ENCODE results near the gene SLC24A5. TPM values are rescaled to one million over a fixed set of nuclear protein-coding genes. Genes with fewer than 3 reads are reported as not detected.

SLC24A5 gene
- total RNA-seq, 1 experiment from 2014 or later = not detected

DNA sequence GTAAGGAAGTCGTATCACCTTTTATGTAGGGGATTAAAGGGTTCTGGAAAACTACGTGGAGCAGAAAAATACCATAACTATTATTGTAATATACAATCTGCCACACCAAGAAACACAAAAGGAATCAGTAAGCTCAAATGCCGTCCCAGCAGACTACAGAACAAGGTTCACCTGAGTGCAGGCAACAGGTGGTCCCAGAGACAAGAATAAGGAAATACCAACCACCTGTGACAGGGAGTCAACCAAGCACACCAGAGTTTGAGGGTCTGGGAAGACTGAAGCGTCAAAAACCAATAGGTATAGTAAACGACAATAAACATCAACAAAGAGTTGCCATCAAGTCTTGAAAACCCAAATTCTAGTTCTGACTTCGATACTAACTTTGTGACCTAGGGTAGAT, 12.1 kb downstream of the SLC24A5 start:
- no peaks in the 10 kb centered on the region for H3K4me1 Mint-ChIP-seq (ENCODE audit: low read depth, unreplicated experiment)
- H3K36me3 Mint-ChIP-seq (ENCODE audit: insufficient read depth, unreplicated experiment) = no peaks in the 10 kb centered on the region
- no TSS peak for BruUV-seq (replicated peaks)
- no peaks in the 10 kb centered on the region for H3K27me3 Mint-ChIP-seq (ENCODE audit: unreplicated experiment)
- TF ChIP-seq, protein P1, sequence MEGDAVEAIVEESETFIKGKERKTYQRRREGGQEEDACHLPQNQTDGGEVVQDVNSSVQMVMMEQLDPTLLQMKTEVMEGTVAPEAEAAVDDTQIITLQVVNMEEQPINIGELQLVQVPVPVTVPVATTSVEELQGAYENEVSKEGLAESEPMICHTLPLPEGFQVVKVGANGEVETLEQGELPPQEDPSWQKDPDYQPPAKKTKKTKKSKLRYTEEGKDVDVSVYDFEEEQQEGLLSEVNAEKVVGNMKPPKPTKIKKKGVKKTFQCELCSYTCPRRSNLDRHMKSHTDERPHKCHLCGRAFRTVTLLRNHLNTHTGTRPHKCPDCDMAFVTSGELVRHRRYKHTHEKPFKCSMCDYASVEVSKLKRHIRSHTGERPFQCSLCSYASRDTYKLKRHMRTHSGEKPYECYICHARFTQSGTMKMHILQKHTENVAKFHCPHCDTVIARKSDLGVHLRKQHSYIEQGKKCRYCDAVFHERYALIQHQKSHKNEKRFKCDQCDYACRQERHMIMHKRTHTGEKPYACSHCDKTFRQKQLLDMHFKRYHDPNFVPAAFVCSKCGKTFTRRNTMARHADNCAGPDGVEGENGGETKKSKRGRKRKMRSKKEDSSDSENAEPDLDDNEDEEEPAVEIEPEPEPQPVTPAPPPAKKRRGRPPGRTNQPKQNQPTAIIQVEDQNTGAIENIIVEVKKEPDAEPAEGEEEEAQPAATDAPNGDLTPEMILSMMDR (IDR thresholded peaks at IDR 0.05; ENCODE audit: unreplicated experiment) = no peak
- no peaks in the 10 kb centered on the region for H3K9me3 Mint-ChIP-seq (ENCODE audit: low read depth, unreplicated experiment)
- CTCF ChIA-PET = no interaction called here
- no peak overlapping the region for H3K4me3 Mint-ChIP-seq (ENCODE audit: low read depth, unreplicated experiment)
- H3K27ac Mint-ChIP-seq (ENCODE audit: unreplicated experiment) = no peak overlapping the region
- intact Hi-C loops (cut with micrococcal nuclease; ENCODE audit: unreplicated experiment) = no loop called here
- no peak for DNase-seq

DNA sequence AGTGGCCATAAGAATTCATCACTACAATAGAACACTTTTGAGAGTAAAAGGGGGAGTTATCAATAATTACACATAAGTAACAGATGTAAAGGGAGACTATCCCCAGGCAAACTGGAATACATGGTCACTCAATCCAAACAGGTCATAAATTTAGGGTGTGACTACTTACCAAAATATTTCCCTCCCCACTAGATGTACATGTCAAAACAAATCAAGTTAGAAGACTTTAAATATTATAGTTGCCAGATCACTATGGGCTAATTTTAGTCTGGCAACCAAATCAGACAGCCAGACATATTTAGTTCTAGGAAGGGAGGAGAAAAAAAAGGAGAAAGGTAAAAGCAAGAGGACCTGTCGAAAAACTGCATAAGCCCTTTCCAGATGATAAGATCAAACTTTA, 23.1 kb downstream of the SLC24A5 start:
- intact Hi-C loops (cut with micrococcal nuclease; ENCODE audit: unreplicated experiment) = no loop called here
- CTCF ChIA-PET = no interaction called here
- peaks cover 5% of the 10 kb centered on the region for H3K36me3 Mint-ChIP-seq (ENCODE audit: insufficient read depth, unreplicated experiment)
- no peak overlapping the region for H3K27ac Mint-ChIP-seq (ENCODE audit: unreplicated experiment)
- no peaks in the 10 kb centered on the region for H3K4me1 Mint-ChIP-seq (ENCODE audit: low read depth, unreplicated experiment)
- no peaks in the 10 kb centered on the region for H3K9me3 Mint-ChIP-seq (ENCODE audit: low read depth, unreplicated experiment)
- TF ChIP-seq, protein P1 (IDR thresholded peaks at IDR 0.05; ENCODE audit: unreplicated experiment) = no peak
- DNase-seq = no peak
- no TSS peak for BruUV-seq (replicated peaks)
- H3K4me3 Mint-ChIP-seq (ENCODE audit: low read depth, unreplicated experiment) = no peak overlapping the region
- no peaks in the 10 kb centered on the region for H3K27me3 Mint-ChIP-seq (ENCODE audit: unreplicated experiment)

DNA sequence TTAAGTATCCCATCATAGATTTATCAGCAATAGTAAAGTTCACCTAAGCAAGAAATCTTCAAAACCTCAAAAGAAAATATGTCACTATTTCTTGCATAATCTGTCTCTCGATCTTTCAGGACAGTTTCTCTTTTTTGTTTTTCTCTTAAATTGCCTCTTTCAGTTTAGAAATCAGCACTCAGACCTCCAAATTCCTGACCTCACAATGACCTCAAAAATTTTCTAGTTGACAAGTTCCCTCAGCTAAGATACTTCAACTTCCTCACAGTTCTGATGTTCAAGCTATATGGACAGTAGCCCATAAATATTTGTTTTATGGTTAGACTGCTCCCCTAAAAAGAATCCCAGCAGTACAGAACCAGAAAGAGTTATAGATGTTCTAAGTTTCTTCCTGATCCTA, 24.1 kb downstream of the SLC24A5 start:
- CTCF ChIA-PET = no interaction called here
- no peak overlapping the region for H3K4me3 Mint-ChIP-seq (ENCODE audit: low read depth, unreplicated experiment)
- BruUV-seq (replicated peaks) = no TSS peak
- TF ChIP-seq, protein P1 (IDR thresholded peaks at IDR 0.05; ENCODE audit: unreplicated experiment) = no peak
- H3K9me3 Mint-ChIP-seq (ENCODE audit: low read depth, unreplicated experiment) = no peaks in the 10 kb centered on the region
- H3K4me1 Mint-ChIP-seq (ENCODE audit: low read depth, unreplicated experiment) = no peaks in the 10 kb centered on the region
- intact Hi-C loops (cut with micrococcal nuclease; ENCODE audit: unreplicated experiment) = no loop called here
- H3K27ac Mint-ChIP-seq (ENCODE audit: unreplicated experiment) = no peak overlapping the region
- no peaks in the 10 kb centered on the region for H3K27me3 Mint-ChIP-seq (ENCODE audit: unreplicated experiment)
- DNase-seq = no peak
- peaks cover 5% of the 10 kb centered on the region for H3K36me3 Mint-ChIP-seq (ENCODE audit: insufficient read depth, unreplicated experiment)

DNA sequence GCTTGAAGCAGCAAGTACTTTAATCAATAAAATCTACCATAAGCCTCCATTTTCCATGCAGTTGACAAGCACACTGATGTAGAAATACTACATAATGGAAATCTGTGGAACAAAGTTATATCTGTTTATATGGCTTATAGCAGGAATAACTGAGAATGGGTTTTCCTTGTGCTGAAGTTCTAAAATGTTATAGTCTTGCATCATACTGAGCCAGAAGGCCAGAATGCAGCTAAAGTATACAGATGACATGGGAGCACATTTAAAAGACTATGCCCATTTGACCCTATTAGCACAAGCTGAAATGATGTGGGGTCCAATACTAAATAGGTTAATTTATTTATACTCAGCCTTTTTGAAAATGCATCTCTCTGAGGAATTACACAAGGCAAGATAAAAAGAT, 25.1 kb downstream of the SLC24A5 start:
- Mint-ChIP-seq H3K4me1 (ENCODE audit: low read depth, unreplicated experiment) (no peaks in the 10 kb centered on the region), H3K27me3 (ENCODE audit: unreplicated experiment) (no peaks in the 10 kb centered on the region), H3K4me3 (ENCODE audit: low read depth, unreplicated experiment) (no peak overlapping the region), H3K36me3 (ENCODE audit: insufficient read depth, unreplicated experiment) (peaks cover 5% of the 10 kb centered on the region), H3K9me3 (ENCODE audit: low read depth, unreplicated experiment) (no peaks in the 10 kb centered on the region), H3K27ac (ENCODE audit: unreplicated experiment) (no peak overlapping the region)
- intact Hi-C loops (cut with micrococcal nuclease; ENCODE audit: unreplicated experiment) = no loop called here
- DNase-seq = no peak
- CTCF ChIA-PET = no interaction called here
- TF ChIP-seq, protein P1 (IDR thresholded peaks at IDR 0.05; ENCODE audit: unreplicated experiment) = no peak
- BruUV-seq (replicated peaks) = no TSS peak

DNA sequence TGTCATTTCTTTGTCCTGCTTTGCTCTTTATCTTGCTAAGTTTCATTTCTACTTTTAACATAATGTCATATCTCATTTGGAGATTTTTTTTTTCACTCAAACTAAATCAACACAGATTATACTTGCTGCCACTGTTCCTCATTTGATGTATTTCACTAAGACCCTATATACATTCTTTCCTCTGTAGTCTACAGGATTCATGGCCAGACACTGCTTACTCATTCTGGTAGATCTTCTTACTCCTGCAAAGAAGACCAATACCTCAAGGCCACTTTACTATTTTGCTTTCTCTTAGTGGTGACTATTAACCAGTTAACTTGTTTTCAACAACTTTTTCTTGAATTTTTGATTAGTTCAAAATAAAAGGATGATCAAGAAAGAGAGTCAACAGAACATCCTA, 26.6 kb downstream of the SLC24A5 start:
- Mint-ChIP-seq H3K36me3 (ENCODE audit: insufficient read depth, unreplicated experiment) (peaks cover 5% of the 10 kb centered on the region), H3K4me1 (ENCODE audit: low read depth, unreplicated experiment) (no peaks in the 10 kb centered on the region), H3K27ac (ENCODE audit: unreplicated experiment) (no peak overlapping the region), H3K27me3 (ENCODE audit: unreplicated experiment) (no peaks in the 10 kb centered on the region), H3K9me3 (ENCODE audit: low read depth, unreplicated experiment) (no peaks in the 10 kb centered on the region), H3K4me3 (ENCODE audit: low read depth, unreplicated experiment) (no peak overlapping the region)
- intact Hi-C loops (cut with micrococcal nuclease; ENCODE audit: unreplicated experiment) = no loop called here
- TF ChIP-seq, protein P1 (IDR thresholded peaks at IDR 0.05; ENCODE audit: unreplicated experiment) = no peak
- CTCF ChIA-PET = no interaction called here
- no peak for DNase-seq
- no TSS peak for BruUV-seq (replicated peaks)
